AG04450 (cell line): ENCODE data around the gene SH3BGRL3. TPM values are rescaled to one million over a fixed set of nuclear protein-coding genes. Genes with fewer than 3 reads are reported as not detected.

Experiments
- CTCF ChIA-PET: fragments of 300-600, 350-600 bp; formaldehyde crosslinking; extraction: SDS; loops from one replicate; lab custom pipeline; 2022; ENCODE audit warnings: antibody characterized with exemption, inconsistent platforms; lab: Charles Lee
- POLR2A ChIA-PET: fragments of 350-600 bp; formaldehyde crosslinking; extraction: SDS; loops from one replicate; lab custom pipeline; 2021; ENCODE audit warnings: antibody characterized with exemption, inconsistent platforms; lab: Yijun Ruan, JAX
- DNase-seq: peaks from one replicate; pipeline ENCODE4 v3.0.0-alpha.2; 2011; ENCODE audit warnings: low read depth, low spot score
- H3K27ac ChIP-seq: one replicate; pipeline ENCODE4 v1.5.1; 2012; ENCODE audit warnings: low read depth, low read length, control low read depth
- H3K27me3 ChIP-seq: one replicate; pipeline ENCODE4 v1.6.0; 2012; ENCODE audit warnings: low read length; ENCODE audit not compliant: control insufficient read depth, insufficient read depth
- H3K4me3 ChIP-seq: 2 replicates; pipeline ENCODE4 v1.5.1; 2011; ENCODE audit warnings: mild to moderate bottlenecking, low read depth, low read length, control low read depth
- H3K9me3 ChIP-seq: 2 replicates; pipeline ENCODE4 v1.5.1; 2012; ENCODE audit warnings: low read length; ENCODE audit not compliant: control insufficient read depth, insufficient read depth
- polyA plus RNA-seq: library from polyadenylated mRNA; depleted of rRNA; stranded (reverse); fragments of >200 nt; gene quantifications from 2 replicates; pipeline ENCODE4 v1.2.3, GENCODE V29; 2011
- TF ChIP-seq, protein P1 (sequence below): IDR thresholded peaks from 2 replicates; pipeline ENCODE4 v1.5.1; 2011; ENCODE audit warnings: low read depth, low read length, control low read depth, inconsistent platforms

The SH3BGRL3 gene
- polyA plus RNA-seq, 1 experiment, result 307 TPM

DNA sequence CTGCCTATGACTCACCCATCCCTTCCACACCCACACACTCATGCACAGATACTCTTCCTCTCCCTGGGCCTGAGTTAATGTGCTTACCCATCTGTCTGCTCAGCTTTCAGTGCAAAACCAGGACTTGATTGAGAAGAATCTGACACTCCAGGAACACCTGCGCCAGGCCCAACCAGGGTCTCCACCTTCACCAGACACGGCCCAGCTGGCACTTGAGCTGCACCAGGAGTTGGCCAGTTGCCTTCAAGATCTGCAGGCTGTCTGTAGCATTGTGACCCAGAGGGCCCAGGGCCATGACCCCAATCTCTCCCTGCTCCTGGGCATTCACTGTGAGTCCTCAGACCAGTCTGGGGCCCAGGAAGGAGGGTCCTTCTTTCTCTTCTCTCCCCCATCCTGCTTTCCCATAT is 3.5 kb upstream of the SH3BGRL3 start:
- H3K4me3 ChIP-seq, result no peak overlapping the region
- ChIA-PET POLR2A (interaction anchor here (1.1 to 1.5 kb wide), 2 partner anchors 22 to 45 kb away, joined by 3 to 5 read pairs; no protein-coding TSS in a partner anchor), CTCF (interaction anchor here (0.7 to 5.7 kb wide), 20 partner anchors 9 to 140 kb away, joined by 3 to 62 read pairs (median 6); partner anchors contain the start of genes CEP85 and ZNF593)
- no peaks in the 10 kb centered on the region; the same call in 1 of the 2 replicates for H3K9me3 ChIP-seq
- TF ChIP-seq, protein P1, sequence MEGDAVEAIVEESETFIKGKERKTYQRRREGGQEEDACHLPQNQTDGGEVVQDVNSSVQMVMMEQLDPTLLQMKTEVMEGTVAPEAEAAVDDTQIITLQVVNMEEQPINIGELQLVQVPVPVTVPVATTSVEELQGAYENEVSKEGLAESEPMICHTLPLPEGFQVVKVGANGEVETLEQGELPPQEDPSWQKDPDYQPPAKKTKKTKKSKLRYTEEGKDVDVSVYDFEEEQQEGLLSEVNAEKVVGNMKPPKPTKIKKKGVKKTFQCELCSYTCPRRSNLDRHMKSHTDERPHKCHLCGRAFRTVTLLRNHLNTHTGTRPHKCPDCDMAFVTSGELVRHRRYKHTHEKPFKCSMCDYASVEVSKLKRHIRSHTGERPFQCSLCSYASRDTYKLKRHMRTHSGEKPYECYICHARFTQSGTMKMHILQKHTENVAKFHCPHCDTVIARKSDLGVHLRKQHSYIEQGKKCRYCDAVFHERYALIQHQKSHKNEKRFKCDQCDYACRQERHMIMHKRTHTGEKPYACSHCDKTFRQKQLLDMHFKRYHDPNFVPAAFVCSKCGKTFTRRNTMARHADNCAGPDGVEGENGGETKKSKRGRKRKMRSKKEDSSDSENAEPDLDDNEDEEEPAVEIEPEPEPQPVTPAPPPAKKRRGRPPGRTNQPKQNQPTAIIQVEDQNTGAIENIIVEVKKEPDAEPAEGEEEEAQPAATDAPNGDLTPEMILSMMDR, result no peak
- H3K27ac ChIP-seq, result peak overlapping the region; percentile 61
- no peak for DNase-seq
- H3K27me3 ChIP-seq, result no peaks in the 10 kb centered on the region

DNA sequence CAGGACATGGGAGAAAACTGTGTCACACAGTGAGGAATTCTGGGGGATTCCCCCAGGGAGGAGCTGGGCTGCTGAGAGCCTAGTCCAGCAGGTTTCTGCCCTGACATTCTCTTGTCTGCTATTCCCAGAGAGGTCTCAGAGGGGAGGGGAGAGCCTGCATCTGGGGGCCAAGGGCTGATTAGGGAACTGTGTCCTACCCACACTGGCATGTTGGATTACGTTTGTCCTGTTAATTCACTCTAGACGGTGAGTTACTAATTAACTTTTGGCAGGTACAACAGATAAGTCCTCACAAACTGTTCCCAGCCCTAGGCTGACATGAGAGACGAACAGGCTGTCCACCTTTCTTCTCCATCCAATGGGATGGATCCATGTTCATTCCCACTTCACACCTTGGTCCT is 2.6 kb upstream of the SH3BGRL3 start:
- no peak for DNase-seq
- H3K9me3 ChIP-seq, result no peaks in the 10 kb centered on the region; the same call in 1 of the 2 replicates
- CTCF ChIA-PET, result interaction anchor here (0.6 to 5.7 kb wide), 6 partner anchors 9 to 139 kb away, joined by 3 to 62 read pairs (median 5); partner anchors contain the start of gene ZNF593
- H3K4me3 ChIP-seq, result no peak overlapping the region
- peak overlapping the region; percentile 39 for H3K27ac ChIP-seq
- H3K27me3 ChIP-seq, result no peaks in the 10 kb centered on the region
- POLR2A ChIA-PET, result no interaction called here
- TF ChIP-seq, protein P1, result no peak

DNA sequence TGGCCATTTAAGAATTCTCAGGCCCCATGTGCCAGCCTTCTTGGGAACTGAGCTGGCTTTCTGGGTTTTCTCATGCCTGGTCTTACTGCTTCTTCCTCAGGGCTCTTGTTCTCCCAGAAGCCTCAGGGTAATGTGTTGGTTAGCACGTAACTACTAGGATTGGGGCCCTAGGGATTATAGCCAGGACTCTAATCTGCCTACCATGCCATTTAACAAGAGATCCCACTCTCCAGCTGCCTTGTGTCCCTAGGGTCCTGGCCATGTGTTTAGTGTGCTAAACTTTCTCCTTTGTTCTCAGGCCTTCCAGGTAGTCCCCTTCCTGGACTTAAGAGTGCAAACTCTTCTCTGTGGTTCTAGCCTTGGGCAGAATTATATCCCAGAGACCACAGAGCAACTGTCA is 2.2 kb upstream of the SH3BGRL3 start:
- POLR2A ChIA-PET, result no interaction called here

DNA sequence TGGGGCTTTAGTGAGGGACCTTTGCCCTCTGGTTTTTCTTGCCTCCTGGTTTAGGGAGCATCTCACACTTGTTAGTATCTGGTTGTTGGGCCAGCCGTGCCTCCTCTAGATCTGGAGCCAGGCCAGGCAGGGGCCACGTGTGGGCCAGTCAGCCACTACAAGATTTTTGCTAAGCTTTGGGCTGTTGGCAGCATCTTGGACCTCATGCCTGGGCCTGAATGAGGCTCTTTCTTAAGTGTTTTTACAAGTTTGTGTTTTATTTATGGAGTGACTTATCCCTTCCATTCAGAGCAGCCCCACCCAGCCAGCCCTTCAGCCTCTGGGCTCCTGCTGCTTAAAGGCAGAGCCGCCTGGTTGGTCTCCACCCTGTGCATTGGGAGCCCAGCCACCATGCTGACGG is 1.6 kb upstream of the SH3BGRL3 start:
- no peak overlapping the region for H3K4me3 ChIP-seq
- peak overlapping the region; percentile 77 for H3K27ac ChIP-seq
- DNase-seq, result no peak
- CTCF ChIA-PET, result interaction anchor here (1.2 to 5.7 kb wide), 2 partner anchors 43 to 113 kb away, joined by 3 to 62 read pairs; no protein-coding TSS in a partner anchor
- POLR2A ChIA-PET, result no interaction called here
- TF ChIP-seq, protein P1, result no peak
- no peaks in the 10 kb centered on the region; the same call in 1 of the 2 replicates for H3K9me3 ChIP-seq
- no peaks in the 10 kb centered on the region for H3K27me3 ChIP-seq

More for the DNA sequence above, 2.2 kb upstream of the SH3BGRL3 start:
- CTCF ChIA-PET, result interaction anchor here (0.6 to 5.7 kb wide), 6 partner anchors 8 to 139 kb away, joined by 3 to 62 read pairs (median 4); partner anchors contain the start of gene ZNF593
- Histone ChIP-seq H3K4me3 (no peak overlapping the region), H3K27me3 (no peaks in the 10 kb centered on the region), H3K27ac (peak overlapping the region; percentile 77), H3K9me3 (no peaks in the 10 kb centered on the region; the same call in 1 of the 2 replicates)
- TF ChIP-seq, protein P1, result no peak
- no peak for DNase-seq

DNA sequence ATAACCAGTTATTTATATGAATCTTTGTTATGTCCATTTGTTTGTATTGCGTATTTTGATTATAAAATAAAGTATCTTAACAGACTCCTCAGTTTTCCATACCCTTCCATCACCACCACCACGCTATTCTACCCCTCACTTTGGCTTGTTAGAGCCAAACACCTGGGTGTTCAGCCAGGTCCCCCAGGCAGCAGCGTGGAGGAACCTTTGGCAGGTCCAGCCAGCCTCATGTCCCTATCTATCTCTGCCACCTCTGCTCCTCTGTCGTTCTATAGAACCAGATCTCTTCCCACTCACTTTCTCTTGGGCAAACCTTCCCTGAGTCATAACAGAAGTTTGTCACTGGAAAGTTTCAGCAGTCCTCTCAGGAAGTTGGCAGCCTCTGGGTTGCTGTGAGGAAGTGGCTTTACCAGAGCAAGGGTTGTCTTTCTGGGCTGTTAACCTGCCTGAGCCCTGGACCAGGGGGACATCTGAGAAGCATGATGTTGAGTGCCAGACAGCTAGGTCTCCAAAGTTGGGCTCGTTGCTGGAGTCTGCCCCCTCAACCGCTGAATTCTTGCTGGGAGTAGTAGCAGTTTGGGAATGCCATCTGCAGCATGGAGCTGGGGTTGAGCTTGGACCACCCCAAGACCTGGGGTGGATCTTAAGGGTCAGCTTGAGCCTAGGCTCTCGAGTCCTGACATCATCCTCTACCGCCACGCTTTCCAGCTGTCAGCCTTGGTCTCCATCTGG is 996 bp upstream of the SH3BGRL3 start:
- H3K4me3 ChIP-seq, result peak overlapping the region; percentile 84
- no peaks in the 10 kb centered on the region for H3K27me3 ChIP-seq
- peak overlapping the region; percentile 77 for H3K27ac ChIP-seq
- H3K9me3 ChIP-seq, result no peaks in the 10 kb centered on the region; the same call in 1 of the 2 replicates
- POLR2A ChIA-PET, result interaction anchor here (1.0 kb wide), 1 partner anchor 44 kb away, joined by 3 read pairs; no protein-coding TSS in a partner anchor
- no peak for DNase-seq
- TF ChIP-seq, protein P1, result no peak
- CTCF ChIA-PET, result interaction anchor here (1.2 to 5.7 kb wide), 6 partner anchors 42 to 138 kb away, joined by 3 to 62 read pairs (median 4); partner anchors contain the start of gene CEP85
